Measurements from ENCODE around the gene EPB41L1.

DNA sequence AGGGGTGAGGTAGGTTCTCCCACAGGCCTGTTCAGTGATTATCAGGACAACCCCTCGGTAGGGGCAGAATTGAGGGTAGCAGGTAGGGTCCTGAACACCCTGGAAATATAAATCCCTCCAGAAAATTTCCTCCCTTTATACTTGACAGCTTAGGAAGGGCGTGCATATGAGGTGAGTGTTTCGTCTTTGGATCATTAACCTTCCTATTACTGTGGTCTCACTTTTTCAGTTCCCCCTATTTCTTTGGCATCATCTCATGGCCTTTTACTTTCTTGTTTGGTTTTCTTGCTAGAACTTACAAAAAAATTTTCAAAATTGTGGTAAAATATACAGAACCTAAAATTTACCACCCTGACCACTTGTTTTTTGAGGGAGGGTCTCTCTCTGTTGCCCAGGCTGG, 18.7 kb upstream of the EPB41L1 start:
- TF ChIP-seq, protein P1, sequence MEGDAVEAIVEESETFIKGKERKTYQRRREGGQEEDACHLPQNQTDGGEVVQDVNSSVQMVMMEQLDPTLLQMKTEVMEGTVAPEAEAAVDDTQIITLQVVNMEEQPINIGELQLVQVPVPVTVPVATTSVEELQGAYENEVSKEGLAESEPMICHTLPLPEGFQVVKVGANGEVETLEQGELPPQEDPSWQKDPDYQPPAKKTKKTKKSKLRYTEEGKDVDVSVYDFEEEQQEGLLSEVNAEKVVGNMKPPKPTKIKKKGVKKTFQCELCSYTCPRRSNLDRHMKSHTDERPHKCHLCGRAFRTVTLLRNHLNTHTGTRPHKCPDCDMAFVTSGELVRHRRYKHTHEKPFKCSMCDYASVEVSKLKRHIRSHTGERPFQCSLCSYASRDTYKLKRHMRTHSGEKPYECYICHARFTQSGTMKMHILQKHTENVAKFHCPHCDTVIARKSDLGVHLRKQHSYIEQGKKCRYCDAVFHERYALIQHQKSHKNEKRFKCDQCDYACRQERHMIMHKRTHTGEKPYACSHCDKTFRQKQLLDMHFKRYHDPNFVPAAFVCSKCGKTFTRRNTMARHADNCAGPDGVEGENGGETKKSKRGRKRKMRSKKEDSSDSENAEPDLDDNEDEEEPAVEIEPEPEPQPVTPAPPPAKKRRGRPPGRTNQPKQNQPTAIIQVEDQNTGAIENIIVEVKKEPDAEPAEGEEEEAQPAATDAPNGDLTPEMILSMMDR (IDR thresholded peaks at IDR 0.05) = no peak
- TF ChIP-seq NR1H2 (CRISPR knock-in tag; IDR thresholded peaks at IDR 0.05) (no peak), CBFB (CRISPR knock-in tag; IDR thresholded peaks at IDR 0.05; ENCODE audit: low read depth) (no peak), ZNF232 (CRISPR knock-in tag; IDR thresholded peaks at IDR 0.05) (no peak), SP1 (CRISPR knock-in tag; conservative IDR thresholded peaks at IDR 0.05) (no peak), KAT7 (CRISPR knock-in tag; IDR thresholded peaks at IDR 0.05; ENCODE audit: borderline replicate concordance) (no peak), ZNF219 (CRISPR knock-in tag; IDR thresholded peaks at IDR 0.05; ENCODE audit: borderline replicate concordance) (no peak), ZNF121 (CRISPR knock-in tag; IDR thresholded peaks at IDR 0.05) (no peak), NFYB (CRISPR knock-in tag; conservative IDR thresholded peaks at IDR 0.05; ENCODE audit: low read depth) (no peak), GABPB1 (CRISPR knock-in tag; IDR thresholded peaks at IDR 0.05) (no peak)
- TF ChIP-seq, protein P2, sequence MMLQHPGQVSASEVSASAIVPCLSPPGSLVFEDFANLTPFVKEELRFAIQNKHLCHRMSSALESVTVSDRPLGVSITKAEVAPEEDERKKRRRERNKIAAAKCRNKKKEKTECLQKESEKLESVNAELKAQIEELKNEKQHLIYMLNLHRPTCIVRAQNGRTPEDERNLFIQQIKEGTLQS (CRISPR knock-in tag; conservative IDR thresholded peaks at IDR 0.05) = no peak
- TF ChIP-seq, protein P3, sequence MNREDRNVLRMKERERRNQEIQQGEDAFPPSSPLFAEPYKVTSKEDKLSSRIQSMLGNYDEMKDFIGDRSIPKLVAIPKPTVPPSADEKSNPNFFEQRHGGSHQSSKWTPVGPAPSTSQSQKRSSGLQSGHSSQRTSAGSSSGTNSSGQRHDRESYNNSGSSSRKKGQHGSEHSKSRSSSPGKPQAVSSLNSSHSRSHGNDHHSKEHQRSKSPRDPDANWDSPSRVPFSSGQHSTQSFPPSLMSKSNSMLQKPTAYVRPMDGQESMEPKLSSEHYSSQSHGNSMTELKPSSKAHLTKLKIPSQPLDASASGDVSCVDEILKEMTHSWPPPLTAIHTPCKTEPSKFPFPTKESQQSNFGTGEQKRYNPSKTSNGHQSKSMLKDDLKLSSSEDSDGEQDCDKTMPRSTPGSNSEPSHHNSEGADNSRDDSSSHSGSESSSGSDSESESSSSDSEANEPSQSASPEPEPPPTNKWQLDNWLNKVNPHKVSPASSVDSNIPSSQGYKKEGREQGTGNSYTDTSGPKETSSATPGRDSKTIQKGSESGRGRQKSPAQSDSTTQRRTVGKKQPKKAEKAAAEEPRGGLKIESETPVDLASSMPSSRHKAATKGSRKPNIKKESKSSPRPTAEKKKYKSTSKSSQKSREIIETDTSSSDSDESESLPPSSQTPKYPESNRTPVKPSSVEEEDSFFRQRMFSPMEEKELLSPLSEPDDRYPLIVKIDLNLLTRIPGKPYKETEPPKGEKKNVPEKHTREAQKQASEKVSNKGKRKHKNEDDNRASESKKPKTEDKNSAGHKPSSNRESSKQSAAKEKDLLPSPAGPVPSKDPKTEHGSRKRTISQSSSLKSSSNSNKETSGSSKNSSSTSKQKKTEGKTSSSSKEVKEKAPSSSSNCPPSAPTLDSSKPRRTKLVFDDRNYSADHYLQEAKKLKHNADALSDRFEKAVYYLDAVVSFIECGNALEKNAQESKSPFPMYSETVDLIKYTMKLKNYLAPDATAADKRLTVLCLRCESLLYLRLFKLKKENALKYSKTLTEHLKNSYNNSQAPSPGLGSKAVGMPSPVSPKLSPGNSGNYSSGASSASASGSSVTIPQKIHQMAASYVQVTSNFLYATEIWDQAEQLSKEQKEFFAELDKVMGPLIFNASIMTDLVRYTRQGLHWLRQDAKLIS (CRISPR knock-in tag; IDR thresholded peaks at IDR 0.05; ENCODE audit: borderline replicate concordance) = no peak
- TF ChIP-seq, protein P4, sequence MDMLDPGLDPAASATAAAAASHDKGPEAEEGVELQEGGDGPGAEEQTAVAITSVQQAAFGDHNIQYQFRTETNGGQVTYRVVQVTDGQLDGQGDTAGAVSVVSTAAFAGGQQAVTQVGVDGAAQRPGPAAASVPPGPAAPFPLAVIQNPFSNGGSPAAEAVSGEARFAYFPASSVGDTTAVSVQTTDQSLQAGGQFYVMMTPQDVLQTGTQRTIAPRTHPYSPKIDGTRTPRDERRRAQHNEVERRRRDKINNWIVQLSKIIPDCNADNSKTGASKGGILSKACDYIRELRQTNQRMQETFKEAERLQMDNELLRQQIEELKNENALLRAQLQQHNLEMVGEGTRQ (CRISPR knock-in tag; IDR thresholded peaks at IDR 0.05) = no peak
